CD4-positive, alpha-beta T cell (primary cell): ENCODE data around the gene RAPGEF1. TPM values are rescaled to one million over a fixed set of nuclear protein-coding genes. Genes with fewer than 3 reads are reported as not detected.
A peak's percentile ranks its signal among the peaks of the same experiment; 100 is the strongest.

ENCODE experiments used
- ATAC-seq: fragments of 200-7000 bp; cut with Tn5 transposase; one replicate; pipeline ENCODE4 v1.10.0; 2022; ENCODE audit warnings: mild to moderate bottlenecking; ENCODE audit not compliant: poor library complexity
- CTCF ChIA-PET: fragments of 350-600 bp; sonication (Branson Sonifier 250); formaldehyde crosslinking; loops from one replicate; lab custom pipeline; 2021; ENCODE audit warnings: antibody characterized with exemption, inconsistent platforms; lab: Charles Lee
- POLR2A ChIA-PET: fragments of 350-600 bp; sonication (Branson Sonifier 250); formaldehyde crosslinking; loops from one replicate; lab custom pipeline; 2021; ENCODE audit warnings: antibody characterized with exemption, inconsistent platforms; lab: Charles Lee
- DNase-seq, 14 experiments: peaks; one replicate each; pipeline ENCODE4 v3.0.0-alpha.2; 2013 to 2020; ENCODE audit warnings: mixed read lengths in 2 of 14
- H3K27ac ChIP-seq, 2 donors: one replicate each; pipeline versions ENCODE4 v1.5.1 to v1.7.0; 2013; ENCODE audit warnings: low read length in 2 of 2, low read depth in 1 of 2, mild to moderate bottlenecking in 1 of 2
- H3K27me3 ChIP-seq, 2 experiments: 1 replicate in 1 of 2; 2 replicates in 1 of 2; pipeline versions ENCODE4 v1.6.1 to v1.7.0; 2013; ENCODE audit warnings: low read length in 2 of 2, control low read depth in 1 of 2, mild to moderate bottlenecking in 1 of 2, moderate library complexity in 1 of 2; ENCODE audit not compliant: insufficient read depth in 2 of 2, control insufficient read depth in 1 of 2
- H3K36me3 ChIP-seq: one replicate; pipeline ENCODE4 v1.6.1; 2013; ENCODE audit warnings: low read length, control low read depth; ENCODE audit not compliant: insufficient read depth
- H3K4me1 ChIP-seq: one replicate; pipeline ENCODE4 v1.6.1; 2013; ENCODE audit warnings: low read length, control low read depth; ENCODE audit not compliant: insufficient read depth
- H3K4me3 ChIP-seq: one replicate; pipeline ENCODE4 v1.5.1; 2013; ENCODE audit warnings: mild to moderate bottlenecking, low read length, moderate library complexity
- H3K9me3 ChIP-seq, 2 experiments: 1 replicate in 1 of 2; 2 replicates in 1 of 2; pipeline versions ENCODE4 v1.6.1 to v1.7.0; 2013; ENCODE audit warnings: low read length in 2 of 2, mild to moderate bottlenecking in 2 of 2, control low read depth in 1 of 2, moderate library complexity in 1 of 2; ENCODE audit not compliant: control insufficient read depth in 1 of 2, insufficient read depth in 1 of 2
- H3K27ac Mint-ChIP-seq: one replicate; pipeline ENCODE4 v1.8.0; 2020; ENCODE audit warnings: mixed read lengths
- H3K27me3 Mint-ChIP-seq: one replicate; pipeline ENCODE4 v1.8.0; 2021; ENCODE audit warnings: mixed read lengths
- H3K36me3 Mint-ChIP-seq: one replicate; pipeline ENCODE4 v1.8.0; 2021; ENCODE audit warnings: low read depth, mixed read lengths
- H3K4me1 Mint-ChIP-seq: one replicate; pipeline ENCODE4 v1.8.0; 2021; ENCODE audit warnings: low read depth, mixed read lengths
- H3K4me3 Mint-ChIP-seq: one replicate; pipeline ENCODE4 v1.8.0; 2020; ENCODE audit warnings: mild to moderate bottlenecking, mixed read lengths
- H3K9me3 Mint-ChIP-seq: one replicate; pipeline ENCODE4 v1.8.0; 2020; ENCODE audit warnings: mixed read lengths
- CTCF ChIP-seq: fragments of 200-600 bp; IDR thresholded peaks from one replicate; pipeline ENCODE4 v1.8.0; 2022; ENCODE audit warnings: antibody characterized with exemption, mild to moderate bottlenecking
- intact Hi-C, 2 experiments: fragments of 100-400 bp; cut with DNase I in 1 of 2; cut with micrococcal nuclease in 1 of 2; formaldehyde crosslinking; loops; one replicate each; pipeline versions ENCODE4 v1.15.1 to v1.9.0; 2023 to 2025; cut with DNase I, micrococcal nuclease
- total RNA-seq, 174 experiments: library from RNA in 2 of 174; stranded (reverse) in 2 of 174; gene quantifications; one replicate each; pipeline ENCODE4 v1.2.3 and lab custom pipeline; 2021 to 2026

Gene RAPGEF1
- total RNA-seq, 2 experiments from 2014 or later = 130 to 134 TPM

DNA sequence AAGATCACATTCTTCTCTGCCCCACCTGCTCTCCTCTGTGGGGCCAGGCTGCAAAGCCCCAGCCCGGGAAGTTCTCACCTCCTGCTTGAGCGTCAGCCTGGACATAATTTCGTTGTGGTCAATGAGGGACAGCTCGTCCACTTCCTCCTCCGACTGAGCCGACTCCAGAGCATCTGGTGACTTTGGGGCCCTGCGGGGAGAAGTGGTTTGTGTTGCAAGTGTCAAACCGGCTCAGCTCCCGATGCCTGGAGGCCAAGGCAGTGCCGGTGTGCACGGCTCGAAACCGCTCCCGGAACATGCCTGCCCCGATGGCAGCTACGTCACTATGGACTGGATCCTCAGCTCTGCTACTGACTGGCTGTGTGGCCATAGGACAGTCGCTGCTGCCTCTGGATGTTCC, 141.8 kb downstream of the RAPGEF1 start:
- H3K27ac Mint-ChIP-seq = no peak overlapping the region
- intact Hi-C loops = loop anchor here in 1 of 2 experiments (10.0 kb wide), 1 partner anchor 647 kb away; no protein-coding TSS in a partner anchor
- no peaks in the 10 kb centered on the region for H3K9me3 Mint-ChIP-seq
- DNase-seq (peak in 3 of 14 experiments; percentile 27 to 62 (median 55)), ATAC-seq (no peak)
- no peak for TF ChIP-seq CTCF
- ChIA-PET CTCF (no interaction called here), POLR2A (no interaction called here)
- no peaks in the 10 kb centered on the region for H3K27me3 Mint-ChIP-seq
- no peak overlapping the region for H3K27ac ChIP-seq
- peaks cover 91% of the 10 kb centered on the region for H3K36me3 ChIP-seq
- H3K9me3 ChIP-seq = no peaks in the 10 kb centered on the region
- no peaks in the 10 kb centered on the region for H3K4me1 Mint-ChIP-seq
- H3K4me3 Mint-ChIP-seq = no peak overlapping the region
- no peak overlapping the region for H3K4me3 ChIP-seq
- no peaks in the 10 kb centered on the region for H3K27me3 ChIP-seq
- H3K36me3 Mint-ChIP-seq = peaks cover 80% of the 10 kb centered on the region
- H3K4me1 ChIP-seq = peaks cover 2% of the 10 kb centered on the region

DNA sequence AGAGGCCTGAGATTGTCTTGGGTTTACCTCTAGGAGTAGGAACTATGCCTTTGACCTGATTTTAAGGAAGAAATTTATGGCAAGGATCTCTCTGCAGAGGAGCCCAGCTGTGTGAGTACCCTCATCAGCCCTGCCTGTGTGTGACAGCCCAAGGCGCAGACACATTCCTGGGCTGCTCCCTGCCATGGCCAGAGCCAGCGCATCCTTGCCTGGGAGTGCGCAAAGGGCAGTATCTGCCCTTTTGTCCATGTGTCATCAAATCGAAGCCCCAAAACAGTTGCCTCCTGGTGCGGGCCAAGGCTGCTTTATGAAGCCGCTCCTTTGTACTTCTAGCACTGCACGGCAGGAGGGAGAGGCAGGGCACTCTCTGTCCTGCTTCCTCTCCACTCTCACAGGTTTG, 142.6 kb downstream of the RAPGEF1 start:
- no peak overlapping the region for H3K27ac Mint-ChIP-seq
- CTCF ChIA-PET = no interaction called here

GRCh38 chr9:131596430-131596743, 143.5 kb downstream of the RAPGEF1 start:
- peaks cover 10% of the 10 kb centered on the region for H3K4me1 ChIP-seq
- ATAC-seq = no peak
- POLR2A ChIA-PET = no interaction called here
- no peak overlapping the region for H3K4me3 ChIP-seq
- H3K4me3 Mint-ChIP-seq = no peak overlapping the region
- CTCF ChIA-PET = no interaction called here
- H3K9me3 ChIP-seq = no peaks in the 10 kb centered on the region
- no peaks in the 10 kb centered on the region for H3K27me3 ChIP-seq
- H3K9me3 Mint-ChIP-seq = no peaks in the 10 kb centered on the region
- TF ChIP-seq CTCF = no peak
- intact Hi-C loops = loop anchor here in 1 of 2 experiments (10.0 kb wide), 1 partner anchor 648 kb away; no protein-coding TSS in a partner anchor
- H3K4me1 Mint-ChIP-seq = peaks cover 5% of the 10 kb centered on the region
- H3K36me3 Mint-ChIP-seq = peaks cover 74% of the 10 kb centered on the region
- no peak for DNase-seq
- H3K27me3 Mint-ChIP-seq = no peaks in the 10 kb centered on the region
- H3K27ac Mint-ChIP-seq = no peak overlapping the region
- no peak overlapping the region for H3K27ac ChIP-seq
- H3K36me3 ChIP-seq = peaks cover 82% of the 10 kb centered on the region

More for the DNA sequence above, 142.6 kb downstream of the RAPGEF1 start:
- Histone ChIP-seq H3K9me3 (no peaks in the 10 kb centered on the region), H3K27ac (no peak overlapping the region), H3K36me3 (peaks cover 87% of the 10 kb centered on the region), H3K27me3 (no peaks in the 10 kb centered on the region), H3K4me1 (peaks cover 2% of the 10 kb centered on the region), H3K4me3 (no peak overlapping the region)
- POLR2A ChIA-PET = no interaction called here
- Mint-ChIP-seq H3K36me3 (peaks cover 75% of the 10 kb centered on the region), H3K4me3 (no peak overlapping the region), H3K9me3 (no peaks in the 10 kb centered on the region), H3K27me3 (no peaks in the 10 kb centered on the region), H3K4me1 (no peaks in the 10 kb centered on the region)
- DNase-seq = no peak
- ATAC-seq = no peak
- intact Hi-C loops = loop anchor here in 1 of 2 experiments (10.0 kb wide), 1 partner anchor 648 kb away; no protein-coding TSS in a partner anchor
- no peak for TF ChIP-seq CTCF
